Liver (tissue), 3 donors: ENCODE data around the gene RAPGEF2.

Experiments used
- ATF3 ChIP-seq: IDR thresholded peaks from 2 replicates; pipeline ENCODE4 v1.6.1; 2016; ENCODE audit warnings: antibody characterized with exemption
- CTCF ChIP-seq: fragments of 150-350 bp; IDR thresholded peaks from 2 replicates; pipeline ENCODE4 v1.5.1; 2017; ENCODE audit warnings: improper control_type of control experiment, low read depth, low read length; ENCODE audit not compliant: missing input control
- GABPA ChIP-seq, 2 donors: IDR thresholded peaks in 1 of 2; conservative IDR thresholded peaks in 1 of 2; 2 replicates each; pipeline ENCODE4 v1.6.1; 2016; ENCODE audit warnings: antibody characterized with exemption in 2 of 2, mild to moderate bottlenecking in 1 of 2, moderate library complexity in 1 of 2
- JUND ChIP-seq, 2 donors: IDR thresholded peaks; 2 replicates each; pipeline ENCODE4 v1.6.1; 2016; ENCODE audit warnings: antibody characterized with exemption in 2 of 2
- MAX ChIP-seq: IDR thresholded peaks from 2 replicates; pipeline ENCODE4 v1.6.1; 2016; ENCODE audit warnings: antibody characterized with exemption
- REST ChIP-seq: IDR thresholded peaks from 2 replicates; pipeline ENCODE4 v1.6.1; 2016; ENCODE audit warnings: antibody characterized with exemption, mild to moderate bottlenecking
- TAF1 ChIP-seq: conservative IDR thresholded peaks from 2 replicates; pipeline ENCODE4 v1.6.1; 2016; ENCODE audit warnings: antibody characterized with exemption, mild to moderate bottlenecking
- donor health status: healthy.
- donor health status: healthy.

- TF ChIP-seq REST = no peak
- TF ChIP-seq ATF3 = no peak
- no peak for TF ChIP-seq TAF1
- no peak for TF ChIP-seq CTCF
- TF ChIP-seq MAX = no peak
- TF ChIP-seq GABPA (IDR thresholded peaks at IDR 0.05 in 1 of 2, conservative IDR thresholded peaks at IDR 0.05 in 1 of 2) = no peak
- no peak for TF ChIP-seq JUND (IDR thresholded peaks at IDR 0.05)
These were observed 187.6 kb downstream of the RAPGEF2 start for GRCh38 chr4:159290321-159291030.
